ENCODE results near the gene METTL23. TPM values are rescaled to one million over a fixed set of nuclear protein-coding genes. Genes with fewer than 3 reads are reported as not detected.

The METTL23 gene
- total and polyA plus RNA-seq, 2 experiments from 2014 or later, result 41.6 to 55.9 TPM

GRCh38 chr17:76720941-76721340, 5.7 kb upstream of the METTL23 start (continued):
- TF ChIP-seq ZNF462 (CRISPR knock-in tag; IDR thresholded peaks at IDR 0.05) (no peak), EZH2phosphoT487 (IDR thresholded peaks at IDR 0.05; ENCODE audit: unreplicated experiment) (no peak), POLR2AphosphoS5 (IDR thresholded peaks at IDR 0.05; ENCODE audit: low read depth) (no peak), NANOG (IDR thresholded peaks at IDR 0.05; ENCODE audit: borderline replicate concordance) (no peak), ZNF114 (CRISPR knock-in tag; IDR thresholded peaks at IDR 0.05) (no peak), EZH2 (IDR thresholded peaks at IDR 0.05; ENCODE audit: low read depth, unreplicated experiment) (no peak), JUNB (IDR thresholded peaks at IDR 0.05; ENCODE audit: unreplicated experiment) (no peak), CTCF (conservative IDR thresholded peaks at IDR 0.05; ENCODE audit: low read depth in 2 of 2) (no peak)

DNA sequence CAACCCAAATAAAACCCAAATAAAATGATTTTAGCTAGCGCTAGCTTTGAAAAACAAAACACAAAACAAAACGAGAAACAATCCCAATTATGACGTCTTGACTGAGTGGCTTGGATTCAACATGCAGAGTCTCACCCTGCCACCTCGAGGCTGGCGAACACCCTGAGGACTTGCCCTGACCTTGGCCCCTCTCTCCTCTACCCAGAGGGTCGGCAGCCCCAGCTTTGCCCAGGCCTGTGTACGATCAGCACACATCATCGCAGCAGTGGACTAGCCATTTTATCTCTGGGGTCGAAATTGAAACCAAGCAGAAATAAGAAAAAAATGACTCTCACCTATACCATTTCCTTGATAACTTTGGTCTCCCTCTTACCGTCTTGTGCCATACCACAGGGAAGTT, 5.2 kb upstream of the METTL23 start:
- Histone ChIP-seq H3K27me3 (ENCODE audit: insufficient read depth) (no peaks in the 10 kb centered on the region), H3K79me2 (replicated peaks; ENCODE audit: insufficient read depth) (peaks cover 23% of the 10 kb centered on the region), H3K4me3 (no peak overlapping the region), H3F3A (replicated peaks; ENCODE audit: low read depth) (0 out of 2 replicates have a peak, but pooled peaks cover 4% of the 10 kb centered on the region), H4K20me1 (replicated peaks; ENCODE audit: insufficient read depth) (peaks cover 11% of the 10 kb centered on the region; the same call in 1 of the 2 replicates), H3K4me1 (ENCODE audit: insufficient read depth) (peaks cover 6% of the 10 kb centered on the region; the same call in 1 of the 2 replicates), H3K9me2 (ENCODE audit: insufficient read depth) (no peaks in the 10 kb centered on the region), H3K27ac (ENCODE audit: low read depth) (no peak overlapping the region), H3K4me2 (no peak overlapping the region), H2AFZ (no peak overlapping the region), H3K36me3 (ENCODE audit: insufficient read depth) (peaks cover 38% of the 10 kb centered on the region)
- no peak overlapping the region for H3K4me3 Mint-ChIP-seq
- peaks cover 3% of the 10 kb centered on the region for H3K27me3 Mint-ChIP-seq (ENCODE audit: insufficient read depth, low read depth, poor library complexity)
- H3K9me3 Mint-ChIP-seq, result no peaks in the 10 kb centered on the region
- H3K36me3 Mint-ChIP-seq (ENCODE audit: low read depth), result peaks cover 76% of the 10 kb centered on the region
- peaks cover 5% of the 10 kb centered on the region; the same call in 2 of the 3 replicates for H3K4me1 Mint-ChIP-seq
- DNase-seq (ENCODE audit: low spot score) (no peak), ATAC-seq (no peak)
- H3K27ac Mint-ChIP-seq, result no peak overlapping the region
- TF ChIP-seq REST (IDR thresholded peaks at IDR 0.05; ENCODE audit: unreplicated experiment), result no peak
- TF ChIP-seq, protein P1, sequence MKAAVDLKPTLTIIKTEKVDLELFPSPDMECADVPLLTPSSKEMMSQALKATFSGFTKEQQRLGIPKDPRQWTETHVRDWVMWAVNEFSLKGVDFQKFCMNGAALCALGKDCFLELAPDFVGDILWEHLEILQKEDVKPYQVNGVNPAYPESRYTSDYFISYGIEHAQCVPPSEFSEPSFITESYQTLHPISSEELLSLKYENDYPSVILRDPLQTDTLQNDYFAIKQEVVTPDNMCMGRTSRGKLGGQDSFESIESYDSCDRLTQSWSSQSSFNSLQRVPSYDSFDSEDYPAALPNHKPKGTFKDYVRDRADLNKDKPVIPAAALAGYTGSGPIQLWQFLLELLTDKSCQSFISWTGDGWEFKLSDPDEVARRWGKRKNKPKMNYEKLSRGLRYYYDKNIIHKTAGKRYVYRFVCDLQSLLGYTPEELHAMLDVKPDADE (IDR thresholded peaks at IDR 0.05), result no peak
- TF ChIP-seq EZH2 (IDR thresholded peaks at IDR 0.05; ENCODE audit: low read depth, unreplicated experiment), result no peak
- no peak for TF ChIP-seq CREB1 (CRISPR knock-in tag; IDR thresholded peaks at IDR 0.05; ENCODE audit: low read depth)
- TF ChIP-seq JUNB (IDR thresholded peaks at IDR 0.05; ENCODE audit: unreplicated experiment), result no peak
- TF ChIP-seq POLR2AphosphoS5 (IDR thresholded peaks at IDR 0.05; ENCODE audit: low read depth), result no peak

Measured in GM23338 (cell line).